ENCODE results near the gene ANGPT4.
"Not testable (repeated sequence)": the region's sequence is repeated elsewhere in the genome, so short reads cannot be mapped to it uniquely, and the experiment has no call there.

Gene ANGPT4

DNA sequence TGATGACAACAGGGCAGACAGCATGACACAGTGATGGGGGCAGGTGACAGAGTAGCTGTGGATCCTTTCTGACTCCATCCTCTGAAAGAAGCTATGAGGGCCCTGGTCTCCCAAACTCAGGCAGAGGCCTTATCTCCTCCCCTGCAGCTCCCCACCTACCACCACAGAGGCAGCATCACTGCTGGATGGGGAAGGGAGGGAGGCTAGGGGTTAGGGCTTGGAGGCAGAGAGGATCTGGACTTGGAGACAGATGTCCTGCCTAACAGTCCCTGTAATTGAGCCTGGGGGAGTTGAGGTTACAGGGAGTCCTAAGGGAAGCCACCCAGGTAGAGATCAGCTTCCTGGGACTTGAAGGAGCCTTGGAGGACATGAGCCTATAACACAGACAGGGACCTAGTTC is 44.7 kb downstream of the ANGPT4 start:
- no peak for DNase-seq

DNA sequence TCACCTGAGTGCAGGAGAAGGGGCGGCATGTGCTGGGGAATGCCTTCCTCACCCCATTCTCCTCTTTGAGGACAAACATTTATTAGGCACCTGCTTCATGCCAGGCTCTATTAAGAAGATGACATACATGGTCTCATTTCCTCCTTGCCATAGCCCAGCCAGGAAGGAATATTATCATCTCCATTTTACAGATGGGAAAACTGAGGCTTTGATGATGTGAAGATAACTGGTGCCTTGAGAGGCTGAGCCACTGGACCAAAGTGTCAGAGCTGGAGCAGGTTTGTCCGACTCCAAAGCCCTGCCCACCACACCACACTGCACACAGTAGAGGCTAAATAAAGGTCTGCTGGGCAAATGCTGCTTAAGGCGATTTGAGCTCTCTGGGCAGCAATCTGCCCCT is 45.4 kb downstream of the ANGPT4 start:
- no peak for DNase-seq

DNA sequence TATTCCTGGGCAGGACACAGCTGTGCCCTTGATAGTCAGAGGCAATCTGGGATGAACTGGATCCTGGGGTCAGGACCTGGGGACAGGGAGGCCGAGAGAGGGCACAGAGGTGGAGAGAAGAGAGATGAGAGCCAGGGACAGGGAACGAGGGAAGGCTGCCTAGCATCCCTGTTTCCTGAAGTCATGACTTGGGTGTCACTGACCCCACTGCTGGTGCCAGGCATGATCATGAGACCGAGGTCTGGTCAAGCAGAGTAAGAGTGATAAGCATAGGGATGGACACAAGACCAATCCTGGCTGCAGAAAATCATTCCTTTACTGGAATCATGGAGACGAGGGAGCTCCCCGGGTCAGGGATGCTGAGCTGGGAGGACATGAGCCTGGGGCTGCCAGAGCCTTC is 46.5 kb downstream of the ANGPT4 start:
- DNase-seq: no peak

- DNase-seq: no peak
Measured at GRCh38 chr20:868279-868678, 47.9 kb downstream of the ANGPT4 start.

DNA sequence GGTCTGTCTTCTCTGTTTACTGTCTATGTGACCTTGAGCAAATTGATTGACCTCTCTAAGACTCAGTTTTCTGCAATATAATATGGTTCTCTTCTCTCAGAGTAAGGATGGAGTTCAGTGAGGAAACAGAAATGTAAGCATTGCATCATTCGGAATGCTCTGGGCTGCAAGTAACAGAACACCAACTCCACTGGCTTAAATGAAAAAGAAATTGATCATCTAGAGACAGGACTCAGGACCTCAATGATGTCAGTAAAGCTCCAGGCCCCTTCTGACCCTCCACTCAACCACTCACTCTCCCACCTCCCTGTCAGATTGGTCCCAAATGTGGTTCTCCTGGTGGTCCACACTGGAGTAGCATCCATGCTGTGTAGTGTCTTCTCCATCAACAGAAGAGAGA is 50.7 kb downstream of the ANGPT4 start:
- no peak for DNase-seq

- no peak for DNase-seq
Measured at GRCh38 chr20:860891-861290, 55.2 kb downstream of the ANGPT4 start.

DNA sequence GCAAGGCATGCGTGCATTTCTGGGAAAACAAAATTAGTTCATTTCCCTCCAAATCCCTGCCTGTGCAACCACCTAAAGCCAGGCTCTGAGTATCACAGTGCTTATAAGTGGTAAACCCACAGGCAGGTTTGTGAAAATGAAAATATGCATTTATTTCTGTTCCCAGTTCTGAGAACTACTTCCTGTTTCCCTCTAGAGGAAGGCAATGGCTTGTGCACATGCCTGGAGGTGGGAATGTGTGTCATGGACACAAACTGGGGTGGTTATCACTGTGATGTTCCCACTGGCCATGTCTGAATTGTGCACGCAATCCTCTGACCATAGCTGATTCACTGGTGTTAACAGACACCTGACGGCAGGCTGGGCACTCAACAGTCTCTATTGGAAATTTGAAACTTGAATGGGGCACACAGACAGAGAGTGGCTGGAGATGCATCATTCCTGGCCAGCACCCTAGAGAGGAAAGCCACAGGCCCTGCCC is 56.3 kb downstream of the ANGPT4 start:
- DNase-seq: peak; percentile 3

DNA sequence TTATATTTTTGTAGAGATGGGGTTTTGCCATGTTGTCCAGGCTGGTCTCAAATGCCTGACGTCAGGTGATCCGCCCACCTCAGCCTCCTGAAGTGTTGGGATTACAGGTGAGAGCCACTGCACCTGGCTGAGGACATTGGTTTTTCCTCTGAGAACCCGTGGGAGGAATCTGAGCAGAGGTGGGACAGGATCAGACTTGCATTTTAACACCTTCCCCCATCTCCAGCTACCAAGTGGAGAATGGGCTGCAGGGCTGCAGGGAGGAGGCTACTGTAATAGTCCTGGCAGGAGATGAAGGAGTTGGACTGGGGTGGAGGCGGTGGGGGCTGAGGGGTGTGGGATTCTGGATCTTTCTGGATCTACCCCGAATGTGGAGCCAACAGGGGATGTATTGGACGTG is 58.1 kb downstream of the ANGPT4 start:
- DNase-seq: no peak

GRCh38 chr20:856361-856775 is 59.8 kb downstream of the ANGPT4 start:
- peak; percentile 49 for DNase-seq

DNA sequence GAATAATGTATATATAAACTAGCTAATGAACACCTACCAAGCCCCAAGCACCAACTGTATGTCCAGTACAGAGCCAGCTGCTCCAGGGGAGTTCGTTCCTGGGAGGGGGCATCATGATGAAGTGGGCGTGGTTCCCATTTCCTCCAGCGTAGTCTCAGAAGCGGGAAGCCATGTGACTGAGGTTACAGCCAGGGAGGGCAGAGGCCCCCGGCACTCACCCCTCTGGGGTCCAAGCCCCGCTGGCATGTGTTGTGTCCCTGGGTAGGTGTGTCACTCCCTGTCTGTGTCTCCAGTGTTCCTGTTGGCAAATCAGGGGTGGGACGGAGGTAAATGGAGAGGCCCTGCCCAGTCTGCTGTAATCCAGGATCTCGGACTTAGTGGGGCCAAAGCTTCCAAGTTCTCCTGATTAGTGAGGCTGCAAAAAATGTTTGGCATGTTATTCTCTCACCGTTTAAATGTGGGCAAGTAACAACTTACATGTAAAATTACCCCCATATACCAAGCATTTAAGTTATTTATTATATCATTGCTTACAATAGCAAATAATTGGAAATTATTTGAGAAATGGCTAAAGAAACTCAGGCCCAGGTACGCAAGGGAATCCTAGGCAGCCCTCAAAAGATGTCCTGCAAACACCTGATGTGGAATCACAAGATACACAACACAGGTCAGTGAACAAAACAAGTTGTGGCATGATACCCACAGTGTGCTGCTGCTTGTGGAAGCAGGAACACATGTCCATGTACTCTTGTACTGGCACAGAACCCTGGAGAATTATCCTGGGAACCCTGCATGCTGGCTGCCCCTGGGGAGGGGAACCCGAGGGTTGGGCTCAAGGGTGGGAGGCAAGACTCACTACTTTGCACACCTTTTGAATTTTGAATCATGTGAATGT is 60.4 kb downstream of the ANGPT4 start:
- no peak for DNase-seq

DNA sequence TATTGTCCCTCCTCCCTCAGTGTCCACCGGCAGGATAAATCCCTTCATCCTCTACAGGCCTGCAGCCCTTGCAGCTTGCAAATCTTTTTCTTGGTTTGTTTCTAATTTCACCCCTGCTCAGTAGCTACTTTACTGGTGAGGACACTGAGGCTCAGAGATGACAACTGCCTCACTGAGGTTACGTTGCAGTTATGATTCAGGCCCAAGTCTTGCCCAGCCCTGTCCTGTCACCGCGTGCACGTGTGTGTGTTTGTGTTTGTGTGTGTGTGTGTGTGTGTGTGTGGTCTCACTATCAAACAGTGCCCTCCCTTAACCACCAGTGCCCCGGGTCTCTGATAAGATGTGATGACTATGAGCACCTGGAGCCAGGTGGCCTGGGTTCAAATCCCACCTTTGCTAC is 61.5 kb downstream of the ANGPT4 start:
- DNase-seq: no peak

GRCh38 chr20:853406-853996 is 62.6 kb downstream of the ANGPT4 start:
- no peak for DNase-seq

- not testable (repeated sequence) for DNase-seq
Measured at GRCh38 chr20:848731-849130, 67.4 kb downstream of the ANGPT4 start.

- no peak for DNase-seq
Measured at GRCh38 chr20:848193-848592, 67.9 kb downstream of the ANGPT4 start.

GRCh38 chr20:846894-847278 is 69.2 kb downstream of the ANGPT4 start:
- no peak for DNase-seq

GRCh38 chr20:845941-846893 is 69.9 kb downstream of the ANGPT4 start:
- DNase-seq: no peak

GRCh38 chr20:845226-845868 is 70.8 kb downstream of the ANGPT4 start:
- no peak for DNase-seq

DNA sequence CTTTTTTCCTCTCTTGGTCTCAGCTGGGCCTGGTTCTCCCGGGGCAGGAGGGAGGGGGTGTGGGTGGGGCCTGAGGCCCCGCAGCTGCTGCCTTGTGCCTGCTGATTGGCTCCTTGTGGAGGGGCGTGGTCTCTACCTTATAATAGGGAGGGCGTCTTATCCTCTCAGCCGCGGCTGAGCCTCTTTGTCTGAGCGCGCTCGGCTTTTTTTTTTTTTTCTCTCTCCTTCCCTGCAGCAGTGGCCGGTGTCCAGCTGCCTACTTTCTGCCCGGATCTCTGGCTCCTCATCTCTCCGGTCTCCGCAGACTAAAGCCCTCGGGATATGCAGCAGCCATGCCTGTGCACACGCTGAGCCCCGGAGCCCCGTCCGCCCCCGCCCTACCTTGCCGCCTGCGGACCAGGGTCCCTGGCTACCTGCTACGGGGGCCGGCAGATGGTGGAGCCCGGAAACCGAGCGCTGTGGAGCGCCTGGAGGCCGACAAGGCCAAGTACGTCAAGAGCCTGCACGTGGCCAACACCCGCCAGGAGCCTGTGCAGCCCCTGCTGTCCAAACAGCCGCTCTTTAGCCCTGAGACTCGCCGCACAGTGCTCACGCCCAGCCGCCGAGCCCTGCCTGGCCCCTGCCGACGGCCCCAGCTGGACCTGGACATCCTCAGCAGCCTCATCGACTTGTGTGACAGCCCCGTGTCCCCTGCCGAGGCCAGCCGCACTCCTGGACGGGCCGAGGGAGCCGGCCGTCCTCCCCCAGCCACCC is 71.5 kb downstream of the ANGPT4 start:
- peak; percentile 89 for DNase-seq

DNA sequence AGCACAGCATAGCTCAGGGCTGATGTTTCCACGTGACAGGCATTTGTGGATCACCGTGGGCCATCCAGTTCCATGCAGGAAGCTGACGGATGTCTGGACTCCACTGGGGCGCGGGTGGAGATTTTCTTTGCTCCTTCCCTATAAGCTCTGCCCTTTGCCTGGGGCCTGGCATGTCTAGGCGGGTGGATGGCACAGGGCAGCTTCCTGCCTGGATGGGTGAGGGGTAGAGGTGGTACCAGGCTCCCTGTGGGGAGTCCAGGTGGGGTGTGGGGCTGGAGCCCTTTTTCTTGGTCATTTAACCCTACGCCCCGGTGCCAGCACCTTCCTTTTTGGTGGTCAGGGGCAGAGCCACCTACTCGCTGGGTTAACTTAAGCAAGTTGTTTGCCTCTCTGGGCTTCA is 72.2 kb downstream of the ANGPT4 start:
- DNase-seq: no peak

- DNase-seq: no peak
Measured at GRCh38 chr20:842547-842940, 73.6 kb downstream of the ANGPT4 start.

DNA sequence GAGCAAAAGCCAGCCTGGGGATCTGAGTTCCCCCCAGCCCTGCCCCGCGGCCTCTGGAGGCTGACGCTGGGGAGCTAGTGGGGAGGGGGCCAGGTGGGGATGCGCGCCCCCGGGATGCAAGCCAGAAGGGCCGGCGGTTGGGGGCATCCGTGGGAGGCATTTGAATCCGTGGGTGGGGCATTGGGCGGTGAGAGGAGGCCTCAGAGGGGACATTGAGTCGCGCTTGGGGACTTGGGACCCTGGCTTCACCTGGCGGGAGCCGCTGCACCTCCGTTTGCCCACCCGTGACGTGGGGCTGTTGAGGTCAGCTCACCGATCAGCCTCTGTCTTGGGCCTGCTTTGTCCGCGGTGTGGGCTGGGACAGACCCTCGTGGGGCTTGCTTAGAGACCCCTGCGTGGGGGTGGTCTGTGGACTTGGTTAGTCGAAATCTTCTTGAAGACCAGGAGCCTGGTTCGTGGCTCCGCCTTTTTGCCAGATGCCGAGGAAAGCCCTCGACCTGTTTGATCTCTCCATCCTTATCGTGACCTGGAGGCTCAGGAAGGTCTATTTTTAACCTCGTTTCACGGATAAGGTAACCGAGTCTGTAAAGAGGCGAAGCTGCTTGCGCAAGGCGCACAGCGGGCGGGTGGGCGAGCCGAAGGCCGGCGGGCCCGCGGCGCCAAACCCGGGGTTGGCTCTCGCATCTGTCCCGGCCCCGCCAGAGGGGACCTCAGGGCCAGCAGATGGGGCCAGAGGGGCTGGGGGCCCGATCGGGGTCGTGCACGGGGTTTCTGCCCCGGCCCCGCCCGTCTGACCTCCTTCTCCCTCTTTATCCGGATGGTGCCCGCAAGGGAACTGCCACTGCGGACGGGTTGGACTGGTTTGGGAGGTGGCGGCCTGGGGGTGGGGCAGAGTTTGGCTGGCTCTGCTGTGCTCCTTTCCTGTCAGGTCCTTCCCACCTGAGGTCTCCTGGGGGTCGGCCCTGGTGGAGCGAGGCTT is 74.3 kb downstream of the ANGPT4 start:
- no peak for DNase-seq

All from fibroblast of upper back skin (primary cell).